NCI-H226 (cell line): ENCODE data around the gene SLC38A10.

Experiments
- DNase-seq: peaks from one replicate; pipeline ENCODE4 v3.0.0-alpha.2; 2015

SLC38A10 gene

DNA sequence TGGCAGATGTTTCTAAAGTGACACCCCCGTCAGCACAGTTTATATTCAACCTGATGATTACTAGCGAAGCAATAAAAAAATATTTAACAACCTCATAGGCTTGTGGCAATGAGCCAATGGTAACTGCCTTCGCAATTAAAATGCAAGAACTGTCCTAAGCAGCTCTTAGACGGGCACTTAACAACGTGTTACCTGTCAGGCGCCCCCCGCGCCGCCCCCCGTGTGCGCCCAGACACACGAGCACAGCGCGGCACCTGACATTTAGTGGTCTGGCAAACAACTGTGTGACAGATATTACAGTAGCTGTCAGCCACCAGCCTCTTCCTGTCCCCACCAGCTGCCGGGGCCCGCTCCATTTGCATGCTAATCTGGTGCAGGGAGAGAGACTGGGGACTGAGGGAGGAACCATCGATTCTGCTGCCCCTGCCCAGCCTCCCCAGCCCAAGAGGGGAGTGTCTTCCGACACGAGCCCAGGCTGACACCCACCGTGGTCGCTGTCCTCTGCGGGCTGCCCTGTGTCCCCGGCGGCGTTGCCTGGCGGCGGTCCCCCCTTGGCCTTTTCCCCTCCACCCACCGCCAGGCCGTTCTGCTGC, 43.3 kb downstream of the SLC38A10 start:
- no peak for DNase-seq

DNA sequence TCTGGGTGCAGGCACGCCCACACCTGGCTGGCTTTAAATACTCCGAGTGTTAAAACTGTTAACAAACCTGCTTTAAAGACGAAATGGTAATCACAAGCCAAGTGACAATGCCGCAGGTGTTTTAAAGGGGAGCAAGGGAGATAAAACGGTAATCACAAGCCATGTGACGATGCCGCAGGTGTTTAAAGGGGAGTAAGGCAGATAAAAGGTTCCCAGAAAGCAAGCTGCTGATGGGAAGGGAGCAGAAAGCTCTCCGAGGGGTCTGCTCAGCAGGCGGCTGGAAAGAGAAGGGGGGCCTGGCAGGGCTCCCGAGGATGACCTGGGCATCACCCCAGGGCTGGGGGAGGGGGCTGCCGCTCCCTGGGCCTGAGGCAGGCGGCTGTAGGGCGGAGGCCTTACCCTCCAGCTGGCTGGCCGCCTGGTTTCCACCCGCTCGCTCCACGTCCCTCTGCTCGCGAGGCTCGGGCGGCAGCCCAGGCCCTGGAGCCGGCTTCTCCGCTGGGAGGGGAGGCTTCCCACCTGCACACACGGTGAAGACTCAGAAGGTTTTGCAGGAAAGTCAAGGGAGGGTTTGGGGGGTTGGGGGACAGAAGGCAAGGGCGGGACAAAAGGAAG, 43.9 kb downstream of the SLC38A10 start:
- no peak for DNase-seq

DNA sequence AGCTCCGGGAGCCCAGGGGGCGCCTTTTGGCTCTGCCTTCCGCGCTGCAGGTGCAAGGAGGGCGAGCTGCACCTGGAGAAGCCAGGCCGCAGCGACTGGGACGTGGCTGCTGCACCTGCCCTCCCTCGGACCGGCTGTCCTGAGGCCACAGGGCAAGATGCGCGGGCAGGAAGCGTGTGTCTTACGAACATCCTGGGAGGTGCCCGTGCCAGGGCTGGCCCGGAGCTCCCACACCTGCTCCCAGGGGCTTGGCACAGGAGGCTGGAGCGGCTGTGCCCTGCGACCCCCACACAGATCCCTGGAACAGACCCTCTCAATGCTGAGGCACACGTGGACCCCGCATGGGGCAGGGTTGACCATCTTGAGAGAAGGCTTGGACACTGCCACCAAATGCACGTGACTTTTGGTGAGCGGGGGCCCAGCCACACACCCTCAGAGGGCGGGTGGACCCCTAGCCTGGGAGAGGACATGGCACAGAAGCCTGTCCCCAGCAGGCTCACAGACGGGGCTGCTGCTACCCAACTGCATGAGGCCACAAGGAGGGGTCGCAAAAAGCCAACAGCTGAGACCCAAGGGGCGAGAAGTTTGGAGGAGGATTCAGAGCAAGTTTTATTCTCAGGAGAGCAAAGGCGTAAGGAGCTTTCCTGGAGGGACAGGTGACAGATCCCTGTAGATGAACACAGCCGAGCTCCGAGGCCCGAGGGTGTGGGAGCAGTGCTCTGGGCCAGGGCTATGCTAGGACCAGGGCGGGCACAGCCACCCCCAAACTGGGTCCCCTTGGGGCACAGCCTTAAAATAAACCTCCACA, 44.6 kb downstream of the SLC38A10 start:
- no peak for DNase-seq

DNA sequence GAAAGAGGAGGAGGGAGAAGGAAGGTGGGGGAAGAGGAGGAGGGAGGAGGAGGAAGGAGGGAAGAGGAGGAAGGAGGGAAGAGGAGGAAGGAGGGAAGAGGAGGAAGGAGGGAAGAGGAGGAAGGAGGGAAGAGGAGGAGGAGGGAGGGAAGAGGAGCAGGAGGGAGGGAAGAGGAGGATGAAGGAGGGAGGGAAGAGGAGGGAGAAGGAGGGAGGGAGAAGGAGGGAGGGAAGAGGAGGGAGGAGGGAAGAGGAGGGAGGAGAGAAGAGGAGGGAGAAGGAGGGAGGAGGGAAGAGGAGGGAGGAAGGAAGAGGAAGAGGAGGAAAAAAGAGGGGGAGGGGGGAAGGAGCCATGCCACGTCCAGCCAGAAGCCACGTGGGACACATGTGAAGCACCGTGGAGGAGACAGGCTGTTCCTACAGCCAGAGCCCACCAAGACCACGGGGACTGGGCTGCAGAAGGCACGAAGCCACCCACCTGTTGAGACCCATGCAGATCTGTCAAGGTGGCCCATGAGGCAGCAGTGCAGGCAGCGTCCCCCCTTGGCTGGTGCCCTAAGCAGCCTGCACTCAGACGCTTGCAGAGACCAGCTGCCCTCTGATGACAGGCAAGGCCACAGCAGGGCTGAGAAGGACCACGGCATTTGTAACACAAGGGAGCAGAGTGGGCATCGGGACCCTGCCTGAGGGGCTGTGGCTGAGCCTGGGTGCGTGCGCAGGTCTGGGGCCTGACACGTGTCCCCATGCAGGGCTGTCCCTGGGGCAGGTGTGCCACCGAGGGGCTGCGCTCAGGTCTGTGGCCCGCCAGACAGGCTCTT, 45.7 kb downstream of the SLC38A10 start:
- DNase-seq: no peak

DNA sequence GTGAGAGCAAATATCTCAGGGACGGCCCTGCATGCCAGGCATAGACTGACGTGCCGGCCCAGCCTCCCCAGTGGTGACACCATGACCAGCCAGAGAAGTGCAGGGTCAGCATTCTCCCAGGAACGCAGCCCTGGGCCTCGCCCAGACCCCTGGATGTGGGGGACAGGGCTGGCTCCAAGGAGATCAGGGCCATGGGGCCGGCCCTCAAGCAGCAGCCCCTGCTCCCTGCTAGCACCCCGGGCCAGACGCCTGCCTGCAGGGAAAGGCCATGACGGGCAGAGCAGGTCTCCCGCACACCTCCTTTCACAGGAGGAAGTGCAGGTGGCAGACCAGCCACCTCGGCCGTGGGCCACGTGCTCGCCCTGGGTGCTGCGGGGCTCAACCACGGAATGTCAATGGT, 46.5 kb downstream of the SLC38A10 start:
- no peak for DNase-seq

DNA sequence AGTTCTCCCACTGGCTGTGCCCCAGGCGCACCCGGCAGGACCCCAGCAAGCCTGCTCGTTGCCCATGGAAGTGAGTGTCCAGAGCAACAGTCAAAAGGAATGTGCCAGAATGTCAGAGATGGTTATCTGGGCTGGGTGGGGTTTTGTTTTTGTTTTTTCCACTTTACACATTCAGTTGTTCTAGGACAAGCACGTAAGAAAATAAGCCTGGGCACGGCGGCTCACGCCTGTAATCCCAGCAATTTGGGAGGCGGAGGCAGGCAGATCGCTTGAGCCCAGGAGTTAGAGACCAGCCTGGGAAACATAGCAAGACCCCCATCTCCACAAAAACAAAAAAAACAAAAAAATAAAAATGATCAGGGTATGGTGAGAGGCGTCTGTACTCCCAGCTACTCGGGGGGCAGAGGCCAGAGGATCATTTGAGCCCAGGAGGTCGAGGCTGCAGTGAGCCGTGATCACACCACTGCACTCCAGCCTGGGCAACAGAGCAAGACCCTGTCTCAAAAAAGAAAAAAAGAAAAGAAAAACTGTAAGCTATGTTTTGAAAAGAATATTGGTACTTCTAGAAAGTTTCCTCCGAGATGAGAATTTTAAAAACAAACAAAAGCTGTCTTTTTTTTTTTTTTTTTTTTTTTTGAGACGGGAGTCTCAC, 47.6 kb downstream of the SLC38A10 start:
- DNase-seq: no peak

DNA sequence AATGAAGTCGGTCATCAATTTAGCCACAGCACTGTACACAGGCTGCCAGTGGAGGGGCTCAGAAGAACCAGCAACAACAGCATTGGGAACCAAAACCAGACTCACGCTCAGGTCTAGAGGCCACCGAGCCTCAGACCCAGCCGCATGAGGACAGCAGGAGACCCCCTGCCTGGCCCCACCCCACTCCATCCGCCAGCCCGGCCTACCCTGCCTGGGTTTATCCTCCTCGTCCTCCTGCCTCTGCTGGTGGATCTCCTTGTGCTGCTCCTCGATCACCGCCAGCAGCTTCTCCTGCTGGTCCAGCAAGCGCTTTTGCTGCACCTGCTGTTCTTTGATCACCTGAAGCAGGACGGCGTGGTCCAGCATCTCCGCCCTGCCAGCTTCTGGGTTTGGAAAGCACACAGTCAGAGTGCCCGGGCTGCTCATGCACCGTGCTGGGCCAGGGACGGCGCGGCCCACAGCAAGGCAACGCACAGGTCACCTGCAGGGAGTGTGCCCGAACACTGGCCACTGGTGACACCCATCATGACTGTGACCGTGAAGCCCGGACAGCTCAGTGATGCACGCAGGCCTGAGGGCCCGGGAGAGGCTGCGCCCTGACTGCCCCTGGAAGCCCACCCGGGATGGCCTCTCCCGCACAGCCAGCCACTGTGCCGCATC, 48.3 kb downstream of the SLC38A10 start:
- DNase-seq: no peak

DNA sequence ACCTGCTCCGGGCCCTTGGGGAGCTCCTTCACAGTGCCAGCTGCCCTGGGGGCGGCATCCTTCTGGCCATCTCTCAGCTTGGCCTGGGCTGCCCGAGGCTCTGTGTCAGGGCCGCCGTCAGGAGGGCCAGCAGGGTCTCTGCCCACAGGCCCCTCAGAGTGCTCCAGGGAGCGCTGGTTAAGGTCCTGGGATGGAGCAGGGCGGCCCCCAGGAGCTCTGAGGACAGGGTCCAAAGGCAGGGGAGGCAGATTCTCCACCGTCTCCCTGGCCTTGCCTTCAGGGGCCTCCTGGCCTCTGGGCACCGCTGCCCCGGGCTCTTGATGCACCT, 48.8 kb downstream of the SLC38A10 start:
- DNase-seq: no peak

DNA sequence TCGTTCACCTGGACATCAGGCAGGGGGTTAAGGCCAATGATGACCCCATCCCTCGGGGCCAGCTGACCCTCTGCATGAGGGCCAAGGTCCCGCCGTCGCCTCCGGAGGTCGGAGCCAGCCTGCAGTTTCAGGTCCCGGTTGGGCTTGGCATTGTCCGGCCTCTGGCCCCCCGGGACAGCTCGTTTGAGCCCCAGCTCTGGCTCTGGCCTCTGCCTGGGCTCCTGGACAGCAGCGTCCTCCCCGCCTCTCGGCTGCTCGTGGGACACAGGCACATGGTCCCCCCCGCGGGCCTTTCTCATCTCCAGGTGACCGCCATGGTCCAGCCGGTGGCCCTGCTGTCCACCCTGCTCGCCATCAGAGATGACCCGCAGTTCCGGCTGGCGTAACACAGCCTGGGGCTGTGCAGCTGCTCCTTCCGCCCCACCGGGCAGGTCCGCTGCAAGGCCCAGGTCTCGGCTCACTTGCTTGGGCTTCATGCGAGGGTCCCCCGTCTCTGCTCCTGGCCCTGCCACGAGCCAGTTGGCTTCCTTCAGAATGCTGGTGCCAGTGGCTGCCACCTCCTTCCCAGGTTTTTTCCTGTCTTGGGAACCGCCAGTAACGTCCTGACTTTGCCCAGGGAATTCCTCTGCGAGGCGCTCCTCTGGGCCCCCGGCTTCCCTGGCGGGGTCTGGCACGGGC, 49.3 kb downstream of the SLC38A10 start:
- no peak for DNase-seq

DNA sequence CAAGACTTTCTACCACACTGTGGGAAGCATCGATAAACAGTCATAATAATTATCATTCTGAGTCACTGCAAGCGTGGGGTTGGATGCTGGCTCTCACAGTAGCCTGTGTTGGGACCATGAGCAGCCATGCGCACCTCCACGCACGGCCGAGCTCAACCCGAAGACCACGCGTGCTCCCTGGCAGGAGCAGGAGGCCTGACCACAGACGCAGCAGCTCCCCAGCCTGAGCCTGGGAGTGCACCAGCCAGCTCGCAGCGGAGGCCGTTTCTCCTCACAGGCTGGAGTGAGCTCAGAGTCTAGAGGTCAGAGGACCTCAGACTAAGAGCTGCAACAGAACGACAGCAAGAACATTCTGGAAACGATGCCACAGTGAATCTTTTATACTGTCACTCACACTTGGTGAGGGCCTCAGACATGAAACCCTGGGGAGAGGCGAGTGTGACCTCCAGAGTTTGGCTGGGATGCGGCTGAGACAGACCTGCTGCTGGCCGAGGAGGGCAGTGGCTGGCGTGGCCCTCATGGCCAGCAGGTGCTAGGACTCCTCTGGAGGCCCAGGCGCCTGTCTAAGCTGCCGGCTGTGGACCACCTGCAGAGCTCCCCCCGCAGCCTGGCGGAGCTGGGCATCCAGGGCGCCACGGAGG, 50.0 kb downstream of the SLC38A10 start:
- no peak for DNase-seq

DNA sequence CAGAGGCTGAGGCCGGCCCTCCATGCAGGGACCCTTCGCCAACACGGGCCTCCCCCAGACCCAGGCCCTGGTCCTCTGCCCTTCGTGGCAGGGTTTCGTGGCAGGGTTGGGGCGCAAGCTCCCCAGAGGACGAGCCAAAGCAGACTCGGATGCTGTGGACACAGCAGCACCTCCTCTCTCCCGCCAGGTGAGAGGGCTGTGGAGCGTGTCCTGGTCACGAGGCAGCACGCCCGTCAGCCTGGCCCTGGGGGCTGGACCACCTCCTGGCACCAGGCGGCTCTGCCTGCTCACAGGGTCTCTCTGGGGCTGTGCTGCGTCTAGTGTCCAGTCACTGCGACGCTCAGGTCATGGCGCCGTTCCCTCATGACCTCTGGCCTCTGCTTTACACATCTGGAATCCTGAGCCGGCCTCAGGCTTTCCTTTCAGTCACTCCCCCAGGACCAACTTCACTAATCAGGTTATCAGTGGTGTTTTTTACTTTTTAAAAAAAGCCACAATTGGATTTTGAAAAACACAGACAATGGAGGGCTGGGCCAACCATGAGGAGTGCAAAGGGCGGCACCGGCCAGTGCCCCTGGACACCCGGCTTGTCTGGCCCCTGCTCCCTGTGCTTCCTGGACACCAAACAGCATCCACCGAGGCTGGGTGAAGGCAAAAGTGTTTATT, 50.6 kb downstream of the SLC38A10 start:
- DNase-seq: no peak

DNA sequence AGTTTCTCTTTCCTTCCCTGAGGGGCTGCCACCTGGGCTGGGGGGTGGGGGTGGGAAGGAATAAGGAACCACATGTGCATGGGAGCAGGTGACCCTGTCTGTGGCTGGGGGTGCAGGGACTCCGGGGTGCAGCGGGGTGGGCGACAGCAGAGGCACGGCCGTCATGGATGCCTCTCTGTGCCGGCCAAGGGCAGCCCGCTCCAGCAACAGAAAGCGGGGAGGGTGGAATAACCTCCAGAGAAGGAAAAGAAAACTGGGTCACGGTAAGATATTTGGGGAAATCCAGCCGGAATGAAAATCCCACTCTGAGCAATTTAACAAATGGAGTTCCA, 51.8 kb downstream of the SLC38A10 start:
- no peak for DNase-seq

DNA sequence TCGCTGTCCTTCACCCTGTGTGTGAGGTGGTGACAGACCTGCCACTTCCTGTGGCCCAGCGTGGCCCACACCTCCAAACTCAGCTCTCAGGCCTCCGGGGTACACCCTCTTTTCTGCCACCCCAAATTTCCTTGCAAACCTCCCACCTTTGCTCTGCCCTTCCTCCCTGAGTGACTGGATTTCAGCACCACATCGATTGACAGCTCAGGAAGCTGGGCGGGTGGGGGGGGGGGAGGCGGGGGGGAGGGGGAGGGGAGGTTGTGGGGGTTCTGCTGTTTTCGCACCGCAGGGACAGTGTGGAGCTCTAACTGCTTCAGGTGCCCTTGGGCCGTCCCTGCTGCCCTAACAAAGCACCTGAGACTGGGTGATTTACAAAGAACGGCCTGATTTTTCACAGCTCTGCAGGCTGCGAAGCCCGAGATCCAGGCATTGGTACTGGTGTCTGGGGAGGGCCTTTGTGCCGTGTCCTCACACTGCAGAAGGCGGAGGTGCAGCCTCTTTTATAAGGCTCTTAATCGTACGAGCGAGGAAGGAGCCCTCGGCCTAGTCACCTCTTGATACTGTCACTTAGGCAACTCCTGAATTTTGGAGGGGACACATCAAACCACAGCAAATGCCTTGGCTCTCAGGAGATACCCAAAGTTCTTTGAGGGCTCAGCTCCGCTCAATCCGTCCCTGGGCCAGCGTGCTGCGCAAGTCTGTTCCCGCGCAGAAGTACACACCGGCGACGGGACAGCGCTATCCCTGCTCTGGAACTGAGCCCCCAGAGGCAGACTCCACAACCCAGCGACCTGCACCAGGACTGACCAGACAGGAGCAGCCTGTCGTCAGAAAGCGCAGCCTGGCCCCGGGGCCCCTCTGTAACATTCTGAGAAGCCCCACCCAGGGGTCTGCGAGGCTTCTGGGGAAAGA, 52.4 kb downstream of the SLC38A10 start:
- no peak for DNase-seq

DNA sequence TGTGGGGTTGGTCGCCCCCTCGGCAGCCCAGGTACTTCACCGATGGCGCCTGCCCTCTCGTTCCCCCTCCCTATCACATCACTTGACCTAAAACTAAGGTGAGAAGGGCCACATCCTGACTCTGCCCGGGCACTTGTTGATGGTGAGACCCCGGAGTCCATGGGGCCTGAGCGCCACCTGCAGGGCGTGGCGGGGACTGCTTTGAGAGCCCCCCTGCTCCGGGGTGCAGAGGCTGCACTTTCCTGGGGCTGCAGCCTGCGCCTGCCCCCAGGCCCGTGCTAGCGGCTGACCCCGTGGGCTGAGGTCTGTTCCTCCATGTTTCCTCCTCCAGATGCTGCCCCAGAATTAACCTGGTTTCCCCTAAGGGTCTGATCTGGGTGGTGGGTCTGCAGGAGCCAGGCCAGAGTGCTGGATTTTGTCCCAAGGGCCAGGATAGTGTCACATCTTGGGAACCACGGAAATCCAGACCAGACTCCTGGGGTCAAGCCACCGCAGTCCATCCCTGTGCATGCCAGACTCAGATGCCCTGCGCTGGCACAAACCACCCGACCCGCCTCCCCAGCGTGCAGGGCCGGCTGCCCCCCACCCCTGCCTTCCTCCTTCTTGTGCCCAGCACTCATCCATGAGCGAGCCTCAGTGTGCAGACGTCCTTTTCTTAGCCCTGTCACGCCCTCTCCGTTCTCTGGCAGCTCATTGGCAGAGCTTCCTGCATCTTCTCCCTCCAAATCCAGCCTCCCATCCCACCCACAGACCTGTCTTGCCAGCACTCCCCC, 53.3 kb downstream of the SLC38A10 start:
- no peak for DNase-seq

DNA sequence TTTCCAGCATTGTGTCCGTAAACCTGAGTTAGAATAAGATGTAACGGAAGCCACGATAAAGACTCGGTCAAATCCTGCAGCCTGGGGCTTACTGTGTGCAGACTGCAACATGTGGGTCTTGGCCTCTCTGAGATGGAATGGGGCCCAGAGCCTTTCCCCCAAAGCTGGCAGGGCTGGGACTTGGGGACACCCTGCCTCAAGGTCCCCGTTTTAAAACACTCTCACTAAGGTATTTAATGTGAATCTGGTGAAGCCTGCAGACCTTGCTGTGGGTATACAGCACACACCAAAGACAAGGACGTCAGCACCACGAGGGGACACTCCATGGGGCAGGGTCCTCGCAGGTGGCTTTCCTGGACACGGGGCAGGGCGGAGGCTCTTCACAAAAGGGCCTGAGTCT, 53.9 kb downstream of the SLC38A10 start:
- DNase-seq: no peak

DNA sequence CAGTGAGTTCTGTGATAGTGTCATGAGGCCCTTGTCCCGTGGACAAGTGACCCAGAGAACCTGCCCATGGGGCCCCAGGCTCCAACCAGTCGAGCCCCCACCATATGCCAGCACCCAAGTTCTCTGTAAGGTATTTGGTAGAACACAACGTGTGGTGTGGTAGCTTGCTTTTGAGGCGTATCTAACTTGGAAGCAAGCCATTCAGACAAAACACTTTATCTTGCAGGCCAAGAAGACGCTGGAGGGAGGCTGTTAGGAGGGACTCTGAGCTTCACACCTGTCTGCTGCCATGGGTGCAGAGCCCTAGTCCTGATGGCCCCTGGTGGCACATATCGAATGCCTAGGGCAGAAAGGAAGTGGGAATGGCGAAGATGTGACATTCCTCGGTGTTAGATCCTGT, 54.3 kb downstream of the SLC38A10 start:
- no peak for DNase-seq

DNA sequence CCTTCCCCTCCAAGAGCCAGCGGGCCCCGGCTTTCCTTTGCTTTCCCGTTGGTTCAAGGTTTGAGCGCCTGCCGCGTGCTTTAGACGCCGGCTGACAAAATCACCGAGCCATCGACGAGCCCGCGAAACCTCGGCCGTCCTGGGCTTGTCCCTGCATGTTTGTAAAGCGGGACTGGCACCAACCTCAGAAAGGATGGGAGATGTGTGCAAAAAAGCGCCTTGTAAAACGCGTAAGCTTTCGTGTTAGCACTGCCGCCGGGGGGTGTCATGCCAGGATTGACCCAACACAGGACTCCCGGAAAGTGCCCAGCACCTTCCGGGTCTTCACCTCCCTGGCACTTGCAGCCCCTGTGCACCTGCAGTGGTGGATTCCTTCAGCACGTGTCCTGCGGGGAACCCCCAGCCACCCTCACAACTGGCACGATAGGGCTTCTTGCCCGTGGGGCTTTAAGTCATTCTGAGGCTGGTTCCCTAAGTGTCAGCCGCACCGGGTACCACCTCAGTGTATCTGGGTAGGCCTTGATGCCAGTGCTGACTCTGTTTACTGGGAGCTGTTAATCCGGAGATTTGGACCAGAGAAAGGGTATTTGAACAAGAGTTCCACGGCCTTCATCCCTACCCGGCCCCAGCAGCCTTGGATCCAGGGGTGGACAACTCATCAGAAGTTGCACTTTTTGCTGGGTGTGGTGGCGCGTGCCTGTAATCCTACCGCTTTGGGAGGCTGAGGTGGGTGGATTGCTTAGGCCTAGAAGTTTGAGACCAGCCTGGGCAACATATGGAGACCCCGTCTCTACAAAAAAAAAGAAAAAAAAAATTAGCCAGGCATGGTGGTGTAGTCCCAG, 55.2 kb downstream of the SLC38A10 start:
- no peak for DNase-seq
